HL-60 (cell line): ENCODE results near the gene PTPRN2.
"Not testable (repeated sequence)": the region's sequence is repeated elsewhere in the genome, so short reads cannot be mapped to it uniquely, and the experiment has no call there.

Experiments used
- DNase-seq, 2 experiments: peaks; one replicate each; pipeline ENCODE4 v3.0.0-alpha.2; 2010 to 2020; ENCODE audit warnings: low read depth in 1 of 2, low spot score in 1 of 2
- H3K27ac ChIP-seq: fragments of 250-450 bp; sonication (Bioruptor Pico); replicated peaks from 2 replicates; pipeline ENCODE4 v1.5.1; 2020; ENCODE audit warnings: mild to moderate bottlenecking, moderate library complexity
- H3K27me3 ChIP-seq: fragments of 250-450 bp; sonication (Bioruptor Pico); 2 replicates; pipeline ENCODE4 v1.5.1; 2021; ENCODE audit warnings: mild to moderate bottlenecking, moderate library complexity; ENCODE audit not compliant: insufficient read depth, poor library complexity, severe bottlenecking
- H3K4me3 ChIP-seq: replicated peaks from 2 replicates; pipeline ENCODE4 v1.5.1; 2011; ENCODE audit warnings: mild to moderate bottlenecking, control low read depth, low read length; ENCODE audit not compliant: insufficient read depth
- GABPA ChIP-seq: IDR thresholded peaks from 2 replicates; pipeline ENCODE4 v1.6.1; 2012; ENCODE audit warnings: low read depth
- POLR2AphosphoS5 ChIP-seq: IDR thresholded peaks from 2 replicates; pipeline ENCODE4 v1.6.1; 2012; ENCODE audit warnings: low read depth
- SPI1 ChIP-seq: IDR thresholded peaks from 2 replicates; pipeline ENCODE4 v1.6.1; 2012; ENCODE audit warnings: low read depth, mild to moderate bottlenecking, borderline replicate concordance
- TF ChIP-seq, protein P1 (sequence below): IDR thresholded peaks from 2 replicates; pipeline ENCODE4 v1.6.1; 2012; ENCODE audit warnings: low read depth; ENCODE audit not compliant: insufficient replicate concordance
- TF ChIP-seq, protein P2 (sequence below): IDR thresholded peaks from one replicate; pipeline ENCODE4 v1.5.1; 2011; ENCODE audit warnings: low read length, control low read depth, inconsistent platforms; ENCODE audit not compliant: insufficient read depth

Gene PTPRN2

DNA sequence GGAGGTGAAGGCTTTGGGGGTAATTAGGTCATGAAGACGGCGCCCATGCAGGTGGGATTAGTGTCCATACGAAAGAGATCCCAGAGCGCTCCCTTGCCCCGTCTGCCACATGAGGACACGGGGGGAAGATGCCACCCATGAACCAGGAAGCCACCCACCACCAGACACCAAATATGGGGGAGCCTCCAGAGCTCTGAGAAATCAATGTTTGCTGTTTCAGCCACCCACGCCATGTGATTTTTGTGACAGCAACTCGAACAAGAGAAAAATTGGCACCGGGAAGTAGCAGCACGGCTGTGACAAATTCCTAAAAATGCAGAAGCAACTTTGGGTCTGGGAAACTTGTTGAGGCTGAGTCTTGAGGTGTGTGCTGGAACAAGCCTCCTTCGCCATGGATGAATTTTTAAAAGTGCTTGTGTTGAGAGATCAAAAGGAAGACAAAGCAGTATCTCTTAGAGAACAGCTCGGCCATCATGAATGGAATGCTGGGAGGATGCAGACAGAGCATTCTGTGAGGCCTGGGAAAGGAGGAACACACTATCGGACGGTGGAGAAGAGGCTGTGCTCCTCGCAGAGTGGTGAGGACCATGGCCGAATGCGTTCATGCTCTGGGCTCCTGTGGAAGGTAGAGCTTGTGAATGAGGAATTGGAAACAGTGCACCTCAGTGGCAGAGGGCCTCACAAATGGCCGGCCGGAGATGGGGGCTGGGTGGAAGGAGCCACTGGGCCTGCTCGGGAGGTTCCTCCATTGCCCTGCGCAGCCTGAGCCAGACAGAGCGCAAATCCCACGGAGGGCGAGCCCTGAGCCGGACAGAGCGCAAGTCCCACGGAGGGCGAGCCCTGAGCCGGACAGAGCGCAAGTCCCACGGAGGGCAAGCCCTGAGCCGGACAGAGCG lies 277.5 kb downstream of the PTPRN2 start:
- no peak overlapping the region for H3K27ac ChIP-seq
- no peaks in the 10 kb centered on the region for H3K27me3 ChIP-seq
- H3K4me3 ChIP-seq: no peak overlapping the region
- no peak for TF ChIP-seq POLR2AphosphoS5
- TF ChIP-seq, protein P1, sequence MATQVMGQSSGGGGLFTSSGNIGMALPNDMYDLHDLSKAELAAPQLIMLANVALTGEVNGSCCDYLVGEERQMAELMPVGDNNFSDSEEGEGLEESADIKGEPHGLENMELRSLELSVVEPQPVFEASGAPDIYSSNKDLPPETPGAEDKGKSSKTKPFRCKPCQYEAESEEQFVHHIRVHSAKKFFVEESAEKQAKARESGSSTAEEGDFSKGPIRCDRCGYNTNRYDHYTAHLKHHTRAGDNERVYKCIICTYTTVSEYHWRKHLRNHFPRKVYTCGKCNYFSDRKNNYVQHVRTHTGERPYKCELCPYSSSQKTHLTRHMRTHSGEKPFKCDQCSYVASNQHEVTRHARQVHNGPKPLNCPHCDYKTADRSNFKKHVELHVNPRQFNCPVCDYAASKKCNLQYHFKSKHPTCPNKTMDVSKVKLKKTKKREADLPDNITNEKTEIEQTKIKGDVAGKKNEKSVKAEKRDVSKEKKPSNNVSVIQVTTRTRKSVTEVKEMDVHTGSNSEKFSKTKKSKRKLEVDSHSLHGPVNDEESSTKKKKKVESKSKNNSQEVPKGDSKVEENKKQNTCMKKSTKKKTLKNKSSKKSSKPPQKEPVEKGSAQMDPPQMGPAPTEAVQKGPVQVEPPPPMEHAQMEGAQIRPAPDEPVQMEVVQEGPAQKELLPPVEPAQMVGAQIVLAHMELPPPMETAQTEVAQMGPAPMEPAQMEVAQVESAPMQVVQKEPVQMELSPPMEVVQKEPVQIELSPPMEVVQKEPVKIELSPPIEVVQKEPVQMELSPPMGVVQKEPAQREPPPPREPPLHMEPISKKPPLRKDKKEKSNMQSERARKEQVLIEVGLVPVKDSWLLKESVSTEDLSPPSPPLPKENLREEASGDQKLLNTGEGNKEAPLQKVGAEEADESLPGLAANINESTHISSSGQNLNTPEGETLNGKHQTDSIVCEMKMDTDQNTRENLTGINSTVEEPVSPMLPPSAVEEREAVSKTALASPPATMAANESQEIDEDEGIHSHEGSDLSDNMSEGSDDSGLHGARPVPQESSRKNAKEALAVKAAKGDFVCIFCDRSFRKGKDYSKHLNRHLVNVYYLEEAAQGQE: no peak
- TF ChIP-seq SPI1: no peak
- no peak for TF ChIP-seq GABPA
- TF ChIP-seq, protein P2, sequence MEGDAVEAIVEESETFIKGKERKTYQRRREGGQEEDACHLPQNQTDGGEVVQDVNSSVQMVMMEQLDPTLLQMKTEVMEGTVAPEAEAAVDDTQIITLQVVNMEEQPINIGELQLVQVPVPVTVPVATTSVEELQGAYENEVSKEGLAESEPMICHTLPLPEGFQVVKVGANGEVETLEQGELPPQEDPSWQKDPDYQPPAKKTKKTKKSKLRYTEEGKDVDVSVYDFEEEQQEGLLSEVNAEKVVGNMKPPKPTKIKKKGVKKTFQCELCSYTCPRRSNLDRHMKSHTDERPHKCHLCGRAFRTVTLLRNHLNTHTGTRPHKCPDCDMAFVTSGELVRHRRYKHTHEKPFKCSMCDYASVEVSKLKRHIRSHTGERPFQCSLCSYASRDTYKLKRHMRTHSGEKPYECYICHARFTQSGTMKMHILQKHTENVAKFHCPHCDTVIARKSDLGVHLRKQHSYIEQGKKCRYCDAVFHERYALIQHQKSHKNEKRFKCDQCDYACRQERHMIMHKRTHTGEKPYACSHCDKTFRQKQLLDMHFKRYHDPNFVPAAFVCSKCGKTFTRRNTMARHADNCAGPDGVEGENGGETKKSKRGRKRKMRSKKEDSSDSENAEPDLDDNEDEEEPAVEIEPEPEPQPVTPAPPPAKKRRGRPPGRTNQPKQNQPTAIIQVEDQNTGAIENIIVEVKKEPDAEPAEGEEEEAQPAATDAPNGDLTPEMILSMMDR: no peak
- no peak for DNase-seq

DNA sequence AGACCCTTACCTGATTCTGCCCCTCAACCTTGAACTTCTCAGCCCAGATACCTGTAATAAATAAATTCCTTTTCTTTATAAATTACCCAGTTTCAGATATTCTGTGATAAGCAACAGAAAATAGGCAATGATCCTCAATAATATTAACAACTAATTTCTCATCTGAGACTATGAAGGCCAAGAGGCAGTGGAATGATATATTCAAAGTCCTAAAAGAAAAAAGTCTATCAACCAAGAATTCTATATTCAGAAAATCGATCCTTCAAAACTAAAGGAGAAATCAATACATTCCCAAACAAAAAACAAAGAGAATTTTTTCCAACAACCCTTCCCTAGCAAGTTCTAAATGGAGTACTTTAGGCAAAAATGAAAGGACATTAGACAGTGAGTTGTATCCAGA lies 279.6 kb downstream of the PTPRN2 start:
- H3K4me3 ChIP-seq: no peak overlapping the region
- H3K27me3 ChIP-seq: no peaks in the 10 kb centered on the region
- H3K27ac ChIP-seq: no peak overlapping the region
- no peak for DNase-seq
- TF ChIP-seq, protein P2: no peak
- TF ChIP-seq, protein P1: no peak
- TF ChIP-seq POLR2AphosphoS5 (no peak), SPI1 (no peak), GABPA (no peak)

DNA sequence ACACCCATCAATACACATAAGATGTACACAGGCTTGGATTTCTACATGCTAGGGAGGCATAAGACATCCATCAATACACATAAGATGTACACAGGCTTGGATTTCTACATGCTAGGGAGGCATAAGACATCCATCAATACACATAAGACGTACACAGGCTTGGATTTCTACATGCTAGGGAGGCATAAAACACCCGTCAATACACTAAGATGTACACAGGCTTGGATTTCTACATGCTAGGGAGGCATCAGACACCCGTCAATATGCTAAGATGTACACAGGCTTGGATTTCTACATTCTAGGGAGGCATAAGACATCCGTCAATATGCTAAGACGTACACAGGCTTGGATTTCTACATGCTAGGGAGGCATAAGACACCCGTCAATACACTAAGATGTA lies 283.6 kb downstream of the PTPRN2 start:
- H3K4me3 ChIP-seq, H3K27ac ChIP-seq, DNase-seq, H3K27me3 ChIP-seq: not testable (repeated sequence)

DNA sequence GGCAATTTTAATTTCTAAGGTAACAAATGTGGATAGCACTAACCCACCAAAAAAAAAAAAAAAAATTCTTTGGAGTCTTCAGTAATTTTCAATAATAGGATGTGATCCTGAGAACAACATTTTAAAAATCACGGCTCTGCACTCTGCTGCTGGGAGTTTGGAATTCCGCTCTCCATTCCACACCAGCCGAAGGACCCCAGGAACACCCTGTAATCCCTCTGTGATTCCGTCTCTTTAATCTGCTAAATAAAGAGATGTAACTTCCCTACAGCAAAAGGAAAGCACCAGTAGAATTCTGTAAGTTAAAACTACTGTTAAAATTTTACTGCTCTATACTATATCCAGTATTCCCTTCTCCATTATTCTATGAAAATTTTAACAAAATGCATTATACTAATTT lies 284.5 kb downstream of the PTPRN2 start:
- H3K4me3 ChIP-seq: no peak overlapping the region
- H3K27me3 ChIP-seq: no peaks in the 10 kb centered on the region
- DNase-seq: no peak
- no peak for TF ChIP-seq POLR2AphosphoS5
- TF ChIP-seq, protein P1: no peak
- no peak for TF ChIP-seq GABPA
- TF ChIP-seq, protein P2: no peak
- no peak for TF ChIP-seq SPI1
- H3K27ac ChIP-seq: no peak overlapping the region
